Liver (tissue), 9 donors: ENCODE measurements around the gene VAPA. TPM values are rescaled to one million over a fixed set of nuclear protein-coding genes. Genes with fewer than 3 reads are reported as not detected.

Source experiments
- DNase-seq: peaks from one replicate; pipeline ENCODE4 v3.0.0-alpha.2; 2017; ENCODE audit warnings: low spot score
- H3K27ac ChIP-seq, 2 donors: one replicate each; pipeline ENCODE4 v1.7.0; 2013; ENCODE audit warnings: inconsistent platforms in 2 of 2, low read length in 2 of 2, control low read depth in 1 of 2, low read depth in 1 of 2, mild to moderate bottlenecking in 1 of 2
- H3K27me3 ChIP-seq, 4 donors: one replicate each; pipeline versions ENCODE4 v1.6.1 to v1.7.0; 2013; ENCODE audit warnings: low read length in 3 of 4, inconsistent platforms in 1 of 4, mild to moderate bottlenecking in 1 of 4, moderate library complexity in 1 of 4; ENCODE audit not compliant: control insufficient read depth in 4 of 4, insufficient read depth in 4 of 4
- H3K36me3 ChIP-seq, 4 donors: one replicate each; pipeline versions ENCODE4 v1.6.1 to v1.7.0; 2013; ENCODE audit warnings: low read length in 3 of 4, mild to moderate bottlenecking in 3 of 4, low read depth in 1 of 4, moderate library complexity in 1 of 4; ENCODE audit not compliant: control insufficient read depth in 4 of 4, insufficient read depth in 3 of 4
- H3K4me1 ChIP-seq, 4 donors: one replicate each; pipeline versions ENCODE4 v1.6.1 to v1.7.0; 2013; ENCODE audit warnings: low read length in 3 of 4, mild to moderate bottlenecking in 3 of 4, moderate library complexity in 1 of 4; ENCODE audit not compliant: control insufficient read depth in 4 of 4, insufficient read depth in 4 of 4
- H3K4me3 ChIP-seq, 3 donors: one replicate each; pipeline versions ENCODE4 v1.6.1 to v1.7.0; 2013; ENCODE audit warnings: low read length in 3 of 3, control low read depth in 1 of 3, low read depth in 1 of 3, mild to moderate bottlenecking in 1 of 3
- H3K9ac ChIP-seq, 2 donors: one replicate each; pipeline ENCODE4 v1.7.0; 2013; ENCODE audit warnings: low read length in 2 of 2, mild to moderate bottlenecking in 2 of 2, moderate library complexity in 2 of 2, control low read depth in 1 of 2, low read depth in 1 of 2
- H3K9me3 ChIP-seq, 4 donors: one replicate each; pipeline versions ENCODE4 v1.6.1 to v1.7.0; 2013; ENCODE audit warnings: low read length in 3 of 4; ENCODE audit not compliant: control insufficient read depth in 4 of 4
- EGR1 ChIP-seq, 2 donors: IDR thresholded peaks; 2 replicates each; pipeline ENCODE4 v1.6.1; 2016 to 2018; ENCODE audit warnings: antibody characterized with exemption in 2 of 2, low read depth in 2 of 2
- FOXA1 ChIP-seq: IDR thresholded peaks from 2 replicates; pipeline ENCODE4 v1.6.1; 2016; ENCODE audit warnings: antibody characterized with exemption
- GABPA ChIP-seq, 2 donors: IDR thresholded peaks in 1 of 2; conservative IDR thresholded peaks in 1 of 2; 2 replicates each; pipeline ENCODE4 v1.6.1; 2016; ENCODE audit warnings: antibody characterized with exemption in 2 of 2, mild to moderate bottlenecking in 1 of 2, moderate library complexity in 1 of 2
- HNF4G ChIP-seq: IDR thresholded peaks from 2 replicates; pipeline ENCODE4 v1.6.1; 2016; ENCODE audit warnings: antibody characterized with exemption
- JUND ChIP-seq, 2 donors: IDR thresholded peaks; 2 replicates each; pipeline ENCODE4 v1.6.1; 2016; ENCODE audit warnings: antibody characterized with exemption in 2 of 2
- NR2F2 ChIP-seq: IDR thresholded peaks from 2 replicates; pipeline ENCODE4 v1.6.1; 2016; ENCODE audit warnings: antibody characterized with exemption
- RAD21 ChIP-seq, 2 donors: IDR thresholded peaks; 2 replicates each; pipeline ENCODE4 v1.6.1; 2016; ENCODE audit warnings: antibody characterized with exemption in 2 of 2, mild to moderate bottlenecking in 2 of 2
- SP1 ChIP-seq: IDR thresholded peaks from 2 replicates; pipeline ENCODE4 v1.6.1; 2018; ENCODE audit warnings: antibody characterized with exemption, mild to moderate bottlenecking
- TAF1 ChIP-seq: conservative IDR thresholded peaks from 2 replicates; pipeline ENCODE4 v1.6.1; 2016; ENCODE audit warnings: antibody characterized with exemption, mild to moderate bottlenecking
- YY1 ChIP-seq: IDR thresholded peaks from 2 replicates; pipeline ENCODE4 v1.6.1; 2016; ENCODE audit warnings: antibody characterized with exemption, mild to moderate bottlenecking
- WGBS: extraction: QIAGEN DNeasy Blood & Tissue Kit; methylation state at CpG from one replicate; pipeline ENCODE4 v1.1.7; 2013; 5-methylcytosine and 5-hydroxymethylcytosine counted together
- polyA plus RNA-seq, 2 donors: library from polyadenylated mRNA; stranded (reverse) in 1 of 2; unstranded in 1 of 2; fragments of 200-250 nt in 1 of 2; fragments of >200 nt in 1 of 2; fragmentation: Nextera tagmentation in 1 of 2; extraction: Ambion mirVana in 1 of 2; gene quantifications; one replicate each; pipeline versions ENCODE4 v1.2.1 to v1.2.3, GENCODE V29; 2013 to 2015
- total RNA-seq, 2 donors: library from RNA; depleted of rRNA; stranded (reverse); fragments of >200 nt; gene quantifications; one replicate each; pipeline ENCODE4 v1.2.3, GENCODE V29; 2014
- TF ChIP-seq, protein P1 (sequence below): IDR thresholded peaks from 2 replicates; pipeline ENCODE4 v1.6.1; 2016; ENCODE audit warnings: antibody characterized with exemption
- TF ChIP-seq, protein P2 (sequence below): IDR thresholded peaks from 2 replicates; pipeline ENCODE4 v1.6.1; 2016; ENCODE audit warnings: antibody characterized with exemption
- TF ChIP-seq, protein P3 (sequence below): IDR thresholded peaks from 2 replicates; pipeline ENCODE4 v1.6.1; 2016; ENCODE audit warnings: antibody characterized with exemption, mild to moderate bottlenecking
- donor health status: healthy.
- donor health status: healthy.
- donor health status: healthy.
- donor health status: healthy.
- donor health status: healthy.

VAPA gene
- total and polyA plus RNA-seq, 4 donors, result 80.7 to 114 (median 91.0) TPM

DNA sequence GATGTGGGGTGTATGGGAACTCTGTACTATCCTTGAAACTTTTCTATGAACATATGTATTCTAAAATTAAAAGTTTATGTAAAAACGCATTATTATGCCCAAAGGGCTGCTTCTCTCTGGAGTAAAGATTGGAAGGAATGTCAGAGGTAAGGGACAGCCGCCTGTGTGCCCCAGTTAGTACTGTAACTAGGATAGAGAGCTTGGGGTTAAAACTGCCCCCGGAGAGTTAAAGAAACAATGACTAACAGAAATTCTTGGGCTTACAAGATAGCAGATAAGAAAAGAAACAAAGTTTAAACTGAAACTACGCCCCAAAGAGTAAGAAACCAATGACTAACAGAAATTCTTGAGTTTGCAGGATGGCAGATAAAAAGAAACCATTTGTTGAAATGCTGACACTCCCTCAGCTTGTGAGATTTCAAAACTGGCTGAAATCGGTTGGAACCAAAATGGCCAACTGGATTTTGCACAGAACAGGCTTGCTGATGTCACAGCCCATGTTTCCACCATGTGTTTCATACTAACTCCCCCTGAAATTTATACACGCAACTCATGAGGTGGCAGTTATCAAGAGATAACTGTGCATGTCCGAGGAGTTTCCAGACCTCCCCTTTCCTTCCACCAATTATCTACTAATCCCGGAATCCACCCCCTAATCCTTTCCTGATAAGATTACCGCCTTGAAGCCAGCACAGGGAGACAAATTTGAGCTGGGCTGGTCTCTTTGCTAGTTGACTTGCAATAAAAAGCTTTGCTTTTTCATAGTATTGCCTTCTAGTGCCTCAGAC is 36.8 kb upstream of the VAPA start:
- WGBS, result 38% methylated on average over 9 of the region's 9 CpGs
- Histone ChIP-seq H3K9ac (peak overlapping the region in 1 of 2 donors; percentile 31), H3K4me1 (no peaks in the 10 kb centered on the region), H3K27ac (peak overlapping the region; percentile 12 to 37), H3K9me3 (no peaks in the 10 kb centered on the region), H3K36me3 (no peaks in the 10 kb centered on the region), H3K4me3 (no peak overlapping the region), H3K27me3 (no peaks in the 10 kb centered on the region)
- DNase-seq, result no peak
- peak in 1 of 2 donors; percentile 23 for TF ChIP-seq RAD21 (IDR thresholded peaks at IDR 0.05)
- peak; percentile 62 for TF ChIP-seq YY1
- peak; percentile 14 for TF ChIP-seq SP1
- TF ChIP-seq, protein P1, sequence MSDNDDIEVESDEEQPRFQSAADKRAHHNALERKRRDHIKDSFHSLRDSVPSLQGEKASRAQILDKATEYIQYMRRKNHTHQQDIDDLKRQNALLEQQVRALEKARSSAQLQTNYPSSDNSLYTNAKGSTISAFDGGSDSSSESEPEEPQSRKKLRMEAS, result peak; percentile 16
- TF ChIP-seq, protein P2, sequence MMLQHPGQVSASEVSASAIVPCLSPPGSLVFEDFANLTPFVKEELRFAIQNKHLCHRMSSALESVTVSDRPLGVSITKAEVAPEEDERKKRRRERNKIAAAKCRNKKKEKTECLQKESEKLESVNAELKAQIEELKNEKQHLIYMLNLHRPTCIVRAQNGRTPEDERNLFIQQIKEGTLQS, result no peak
- no peak for TF ChIP-seq GABPA (IDR thresholded peaks at IDR 0.05 in 1 of 2, conservative IDR thresholded peaks at IDR 0.05 in 1 of 2)

DNA sequence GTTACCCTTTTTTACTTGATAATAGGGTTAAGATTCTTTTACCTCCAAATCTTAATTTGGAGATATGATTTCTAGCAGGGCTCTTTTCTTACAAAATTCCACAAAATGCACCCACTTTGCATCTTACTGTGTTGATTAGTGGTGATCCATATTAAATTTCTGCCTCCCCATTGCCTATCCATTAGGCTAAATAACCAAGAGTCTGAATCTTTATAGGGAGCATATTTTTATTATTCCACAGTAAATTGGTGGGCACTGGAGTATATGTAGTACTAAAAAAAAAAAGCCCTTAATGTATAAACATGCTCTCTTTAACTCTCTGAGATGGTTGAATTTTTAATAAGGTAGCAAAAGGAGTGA is 36.2 kb upstream of the VAPA start:
- H3K9me3 ChIP-seq, result no peaks in the 10 kb centered on the region
- H3K4me1 ChIP-seq, result no peaks in the 10 kb centered on the region
- H3K9ac ChIP-seq, result no peak overlapping the region
- no peaks in the 10 kb centered on the region for H3K36me3 ChIP-seq
- no peaks in the 10 kb centered on the region for H3K27me3 ChIP-seq
- no peak for DNase-seq
- H3K4me3 ChIP-seq, result no peak overlapping the region
- no peak for TF ChIP-seq TAF1
- TF ChIP-seq GABPA (IDR thresholded peaks at IDR 0.05 in 1 of 2, conservative IDR thresholded peaks at IDR 0.05 in 1 of 2), result no peak
- no peak for TF ChIP-seq JUND (IDR thresholded peaks at IDR 0.05)
- TF ChIP-seq NR2F2, result no peak
- no peak for TF ChIP-seq HNF4G
- no peak for TF ChIP-seq FOXA1
- TF ChIP-seq, protein P3, sequence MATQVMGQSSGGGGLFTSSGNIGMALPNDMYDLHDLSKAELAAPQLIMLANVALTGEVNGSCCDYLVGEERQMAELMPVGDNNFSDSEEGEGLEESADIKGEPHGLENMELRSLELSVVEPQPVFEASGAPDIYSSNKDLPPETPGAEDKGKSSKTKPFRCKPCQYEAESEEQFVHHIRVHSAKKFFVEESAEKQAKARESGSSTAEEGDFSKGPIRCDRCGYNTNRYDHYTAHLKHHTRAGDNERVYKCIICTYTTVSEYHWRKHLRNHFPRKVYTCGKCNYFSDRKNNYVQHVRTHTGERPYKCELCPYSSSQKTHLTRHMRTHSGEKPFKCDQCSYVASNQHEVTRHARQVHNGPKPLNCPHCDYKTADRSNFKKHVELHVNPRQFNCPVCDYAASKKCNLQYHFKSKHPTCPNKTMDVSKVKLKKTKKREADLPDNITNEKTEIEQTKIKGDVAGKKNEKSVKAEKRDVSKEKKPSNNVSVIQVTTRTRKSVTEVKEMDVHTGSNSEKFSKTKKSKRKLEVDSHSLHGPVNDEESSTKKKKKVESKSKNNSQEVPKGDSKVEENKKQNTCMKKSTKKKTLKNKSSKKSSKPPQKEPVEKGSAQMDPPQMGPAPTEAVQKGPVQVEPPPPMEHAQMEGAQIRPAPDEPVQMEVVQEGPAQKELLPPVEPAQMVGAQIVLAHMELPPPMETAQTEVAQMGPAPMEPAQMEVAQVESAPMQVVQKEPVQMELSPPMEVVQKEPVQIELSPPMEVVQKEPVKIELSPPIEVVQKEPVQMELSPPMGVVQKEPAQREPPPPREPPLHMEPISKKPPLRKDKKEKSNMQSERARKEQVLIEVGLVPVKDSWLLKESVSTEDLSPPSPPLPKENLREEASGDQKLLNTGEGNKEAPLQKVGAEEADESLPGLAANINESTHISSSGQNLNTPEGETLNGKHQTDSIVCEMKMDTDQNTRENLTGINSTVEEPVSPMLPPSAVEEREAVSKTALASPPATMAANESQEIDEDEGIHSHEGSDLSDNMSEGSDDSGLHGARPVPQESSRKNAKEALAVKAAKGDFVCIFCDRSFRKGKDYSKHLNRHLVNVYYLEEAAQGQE, result no peak
- no peak for TF ChIP-seq YY1
- TF ChIP-seq EGR1 (IDR thresholded peaks at IDR 0.05; ENCODE audit: low read depth in 2 of 2), result no peak
- no peak overlapping the region for H3K27ac ChIP-seq

DNA sequence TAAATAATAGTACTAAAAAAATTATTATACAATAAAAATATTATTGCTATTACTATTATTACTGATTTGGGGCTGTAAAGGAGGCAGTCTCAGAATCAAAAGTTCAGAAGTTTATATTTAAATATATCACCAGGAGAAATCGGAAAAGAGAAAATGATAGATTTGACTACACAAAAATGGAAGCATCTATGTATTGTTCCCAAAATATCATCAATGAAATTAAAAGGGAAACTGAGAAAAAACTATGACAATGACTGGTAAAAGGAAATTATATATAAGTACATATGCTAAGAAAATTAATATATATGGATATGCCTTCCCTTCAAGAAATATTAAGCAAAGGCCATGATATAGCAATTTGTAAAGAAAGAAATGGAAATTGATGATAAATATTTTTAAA is 35.7 kb upstream of the VAPA start:
- DNase-seq, result no peak
- Histone ChIP-seq H3K4me3 (no peak overlapping the region), H3K27ac (no peak overlapping the region), H3K4me1 (no peaks in the 10 kb centered on the region), H3K9ac (no peak overlapping the region), H3K9me3 (no peaks in the 10 kb centered on the region), H3K36me3 (no peaks in the 10 kb centered on the region), H3K27me3 (no peaks in the 10 kb centered on the region)
- no peak for TF ChIP-seq FOXA1
- no peak for TF ChIP-seq RAD21 (IDR thresholded peaks at IDR 0.05)
- 94% methylated on average over 1 of the region's 1 CpG for WGBS
